ENCODE results near the gene MYBPC3.
"Not testable (repeated sequence)": the region's sequence is repeated elsewhere in the genome, so short reads cannot be mapped to it uniquely, and the experiment has no call there.

The MYBPC3 gene

GRCh38 chr11:47325271-47326041 lies 27.0 kb downstream of the MYBPC3 start:
- DNase-seq, result no peak

GRCh38 chr11:47324520-47324919 lies 28.0 kb downstream of the MYBPC3 start:
- DNase-seq, result no peak

GRCh38 chr11:47318166-47318565 lies 34.3 kb downstream of the MYBPC3 start:
- DNase-seq, result no peak

GRCh38 chr11:47317064-47317828 lies 35.3 kb downstream of the MYBPC3 start:
- DNase-seq, result no peak

- DNase-seq, result not testable (repeated sequence)
Observed at GRCh38 chr11:47316501-47316900, 36.0 kb downstream of the MYBPC3 start.

- DNase-seq, result no peak
Observed at GRCh38 chr11:47314992-47315391, 37.5 kb downstream of the MYBPC3 start.

GRCh38 chr11:47308050-47308823 lies 44.3 kb downstream of the MYBPC3 start:
- no peak for DNase-seq

GRCh38 chr11:47306484-47306844 lies 46.0 kb downstream of the MYBPC3 start:
- no peak for DNase-seq

GRCh38 chr11:47305734-47306483 lies 46.6 kb downstream of the MYBPC3 start:
- DNase-seq, result peak in 41 of 51 donors; percentile 7 to 82 (median 37)

- no peak for DNase-seq
Observed at GRCh38 chr11:47302853-47303252, 49.6 kb downstream of the MYBPC3 start.

GRCh38 chr11:47299078-47299477 lies 53.4 kb downstream of the MYBPC3 start:
- DNase-seq, result no peak

- no peak for DNase-seq
Observed at GRCh38 chr11:47296045-47296444, 56.5 kb downstream of the MYBPC3 start.

- no peak for DNase-seq
Observed at GRCh38 chr11:47295385-47295784, 57.1 kb downstream of the MYBPC3 start.

GRCh38 chr11:47289856-47290255 lies 62.6 kb downstream of the MYBPC3 start:
- DNase-seq, result no peak

- DNase-seq, result no peak
Observed at GRCh38 chr11:47288066-47288465, 64.4 kb downstream of the MYBPC3 start.

- no peak for DNase-seq
Observed at GRCh38 chr11:47285969-47286770, 66.3 kb downstream of the MYBPC3 start.

GRCh38 chr11:47284151-47284550 lies 68.4 kb downstream of the MYBPC3 start:
- DNase-seq, result no peak

GRCh38 chr11:47282462-47282861 lies 70.0 kb downstream of the MYBPC3 start:
- no peak for DNase-seq

Data from hypothalamus (tissue), 51 donors.